ENCODE measurements around the gene ARSA.

Gene ARSA

GRCh38 chr22:50575426-50575941, 52.5 kb downstream of the ARSA start:
- H3K4me1 ChIP-seq: peaks cover 4% of the 10 kb centered on the region
- H3K4me3 ChIP-seq (ENCODE audit: low read depth, low read length): no peak overlapping the region
- no peak overlapping the region for H3K4me2 ChIP-seq (ENCODE audit: low read length)
- H3K79me2 ChIP-seq: no peaks in the 10 kb centered on the region
- no peak for TF ChIP-seq CTCF (IDR thresholded peaks at IDR 0.05)
- no peaks in the 10 kb centered on the region for H3K27me3 ChIP-seq (ENCODE audit: control insufficient read depth, insufficient read depth, low read length)
- H3K9ac ChIP-seq: no peak overlapping the region
- no peak overlapping the region for H3K27ac ChIP-seq
- H2AFZ ChIP-seq: no peak overlapping the region
- H3K9me3 ChIP-seq (ENCODE audit: control insufficient read depth, low read length): no peaks in the 10 kb centered on the region
- no peaks in the 10 kb centered on the region for H3K36me3 ChIP-seq (ENCODE audit: control insufficient read depth, insufficient read depth, low read length)

Measured in parathyroid adenoma (tissue), 2 donors.